ENCODE data around the gene TIMM23. TPM values are rescaled to one million over a fixed set of nuclear protein-coding genes. Genes with fewer than 3 reads are reported as not detected.
A peak's percentile ranks its signal among the peaks of the same experiment; 100 is the strongest.
"Not testable (repeated sequence)": the region's sequence is repeated elsewhere in the genome, so short reads cannot be mapped to it uniquely, and the experiment has no call there.

TIMM23 gene, protein sequence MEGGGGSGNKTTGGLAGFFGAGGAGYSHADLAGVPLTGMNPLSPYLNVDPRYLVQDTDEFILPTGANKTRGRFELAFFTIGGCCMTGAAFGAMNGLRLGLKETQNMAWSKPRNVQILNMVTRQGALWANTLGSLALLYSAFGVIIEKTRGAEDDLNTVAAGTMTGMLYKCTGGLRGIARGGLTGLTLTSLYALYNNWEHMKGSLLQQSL
- 55.0 and 58.8 TPM in 2 replicates for total RNA-seq
- polyA plus RNA-seq, result 130 and 145 TPM in 2 replicates
- polyA plus RNA-seq (2012), result 95.8 and 115 TPM in 2 replicates
- polyA minus RNA-seq (ENCODE audit: low replicate concordance), result 16.8 and 18.3 TPM in 2 replicates

DNA sequence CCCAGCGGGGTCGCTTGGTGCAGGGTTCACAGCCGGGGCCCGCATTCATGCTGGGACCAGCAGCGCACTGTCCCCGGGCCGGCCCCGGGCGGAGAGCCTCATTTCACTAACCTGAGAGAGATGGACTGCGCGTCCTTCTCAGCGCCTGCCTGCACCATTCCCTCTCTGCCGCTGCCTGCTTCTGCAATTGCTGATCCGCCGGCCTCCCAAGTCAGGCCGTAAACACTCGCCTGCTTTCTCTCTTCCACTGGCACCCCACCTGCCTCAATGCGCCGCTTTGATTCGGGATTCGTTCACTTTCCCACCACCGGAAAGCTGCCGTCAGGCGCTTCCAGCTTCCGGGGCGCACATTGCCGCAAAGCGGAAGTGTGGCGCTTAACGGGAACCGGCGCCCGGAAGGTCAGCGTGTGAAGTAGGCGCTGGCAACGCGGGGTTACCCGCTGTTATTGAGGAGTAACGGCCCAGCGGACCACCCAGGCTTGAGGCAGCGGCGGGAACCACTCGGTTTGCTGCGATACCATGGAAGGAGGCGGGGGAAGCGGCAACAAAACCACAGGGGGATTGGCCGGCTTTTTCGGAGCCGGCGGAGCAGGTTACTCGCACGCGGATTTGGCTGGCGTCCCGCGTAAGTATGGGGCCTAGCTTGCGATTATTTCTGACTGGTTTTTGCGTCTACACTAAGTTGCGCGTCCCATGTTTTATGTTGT lies at the start of gene TIMM23:
TSS of gene TIMM23 (plus strand) at position 384 of the 707 bp plus-strand sequence. CDS start at position 520, 136 bp downstream.
- Histone ChIP-seq H3K9ac (ENCODE audit: insufficient read depth, low read length) (peak within 1 kb of the TSS; percentile 68), H3K27ac (ENCODE audit: insufficient read depth, low read length) (peak within 1 kb of the TSS; percentile 80), H3K4me2 (ENCODE audit: extremely low read depth, insufficient read depth, low read length) (peak within 1 kb of the TSS; percentile 80), H3K4me3 (replicated peaks in 1 of 4; ENCODE audit: control extremely low read depth in 1 of 4, insufficient read depth in 1 of 4, low read depth in 3 of 4, low read length in 4 of 4) (peak within 1 kb of the TSS; percentile 50 to 93 (median 69)), H3K79me2 (ENCODE audit: control insufficient read depth, insufficient read depth, low read length) (peaks cover 49% of the 10 kb centered on the region), H2AFZ (ENCODE audit: low read length) (peak within 1 kb of the TSS; percentile 83)
- DNase-seq (ENCODE audit: low read depth in 2 of 2), result peak; percentile 85 to 88
- not testable (repeated sequence) for H3K36me3 ChIP-seq (ENCODE audit: control insufficient read depth, insufficient read depth, low read length); H3K4me1 ChIP-seq (ENCODE audit: control insufficient read depth, extremely low read depth, insufficient read depth, low read length); H4K20me1 ChIP-seq (ENCODE audit: control insufficient read depth, extremely low read depth, insufficient read depth, low read length); H3K9me3 ChIP-seq (ENCODE audit: control insufficient read depth, insufficient read depth, low read depth, low read length); H3K27me3 ChIP-seq (ENCODE audit: control insufficient read depth, insufficient read depth, low read length)

DNA sequence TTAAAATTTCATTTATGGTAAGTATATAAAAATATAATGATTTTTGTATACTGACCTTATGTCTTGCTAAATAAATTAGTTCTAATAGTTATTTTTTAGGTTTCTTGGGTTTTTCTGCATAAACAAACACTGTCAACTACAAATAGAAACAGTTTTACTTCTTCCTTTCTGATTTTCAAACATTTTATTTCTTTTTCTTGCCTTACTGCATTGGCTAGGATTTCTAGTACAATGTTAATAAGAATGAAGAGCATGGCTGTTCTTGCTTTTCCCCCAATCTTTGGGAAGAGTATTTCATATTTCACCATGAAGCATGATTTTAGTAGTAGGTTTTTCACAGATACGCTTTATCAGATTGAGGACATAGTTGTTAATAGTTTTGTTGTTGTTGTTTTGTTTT lies 45.5 kb upstream of the TIMM23 start:
- not testable (repeated sequence) for H3K4me3 ChIP-seq (replicated peaks in 1 of 4; ENCODE audit: control extremely low read depth in 1 of 4, insufficient read depth in 1 of 4, low read depth in 3 of 4, low read length in 4 of 4)

DNA sequence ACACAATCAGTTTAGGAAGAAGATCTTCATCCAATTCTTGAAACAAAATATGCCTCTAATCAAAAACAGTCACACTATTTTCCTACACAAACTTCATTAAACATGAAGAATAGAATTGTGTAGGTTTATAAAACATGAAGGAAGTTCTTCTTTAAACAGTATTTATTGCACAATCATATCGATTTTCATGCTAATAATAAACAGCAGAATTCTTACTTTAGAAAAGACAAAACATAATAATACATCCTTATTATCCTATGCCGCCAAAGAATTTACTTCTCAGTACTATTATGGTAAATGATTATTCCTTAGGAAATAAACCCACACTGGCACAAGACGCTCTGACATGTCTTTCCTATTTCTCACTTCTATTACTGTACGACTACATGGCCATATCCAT lies 41.0 kb upstream of the TIMM23 start:
- not testable (repeated sequence) for H3K9ac ChIP-seq (ENCODE audit: insufficient read depth, low read length); H3K9me3 ChIP-seq (ENCODE audit: control insufficient read depth, insufficient read depth, low read depth, low read length); H3K27ac ChIP-seq (ENCODE audit: insufficient read depth, low read length); H3K4me2 ChIP-seq (ENCODE audit: extremely low read depth, insufficient read depth, low read length); H3K4me3 ChIP-seq (replicated peaks in 1 of 4; ENCODE audit: control extremely low read depth in 1 of 4, insufficient read depth in 1 of 4, low read depth in 3 of 4, low read length in 4 of 4); H4K20me1 ChIP-seq (ENCODE audit: control insufficient read depth, extremely low read depth, insufficient read depth, low read length); H3K36me3 ChIP-seq (ENCODE audit: control insufficient read depth, insufficient read depth, low read length); H3K27me3 ChIP-seq (ENCODE audit: control insufficient read depth, insufficient read depth, low read length); H3K79me2 ChIP-seq (ENCODE audit: control insufficient read depth, insufficient read depth, low read length); H3K4me1 ChIP-seq (ENCODE audit: control insufficient read depth, extremely low read depth, insufficient read depth, low read length); H2AFZ ChIP-seq (ENCODE audit: low read length); DNase-seq (ENCODE audit: low read depth in 2 of 2)

More for the DNA sequence above, 45.5 kb upstream of the TIMM23 start:
- DNase-seq (ENCODE audit: low read depth in 2 of 2); H2AFZ ChIP-seq (ENCODE audit: low read length); H3K27ac ChIP-seq (ENCODE audit: insufficient read depth, low read length); H3K27me3 ChIP-seq (ENCODE audit: control insufficient read depth, insufficient read depth, low read length); H3K4me2 ChIP-seq (ENCODE audit: extremely low read depth, insufficient read depth, low read length); H3K36me3 ChIP-seq (ENCODE audit: control insufficient read depth, insufficient read depth, low read length); H3K79me2 ChIP-seq (ENCODE audit: control insufficient read depth, insufficient read depth, low read length); H4K20me1 ChIP-seq (ENCODE audit: control insufficient read depth, extremely low read depth, insufficient read depth, low read length); H3K9me3 ChIP-seq (ENCODE audit: control insufficient read depth, insufficient read depth, low read depth, low read length); H3K9ac ChIP-seq (ENCODE audit: insufficient read depth, low read length); H3K4me1 ChIP-seq (ENCODE audit: control insufficient read depth, extremely low read depth, insufficient read depth, low read length): not testable (repeated sequence)

DNA sequence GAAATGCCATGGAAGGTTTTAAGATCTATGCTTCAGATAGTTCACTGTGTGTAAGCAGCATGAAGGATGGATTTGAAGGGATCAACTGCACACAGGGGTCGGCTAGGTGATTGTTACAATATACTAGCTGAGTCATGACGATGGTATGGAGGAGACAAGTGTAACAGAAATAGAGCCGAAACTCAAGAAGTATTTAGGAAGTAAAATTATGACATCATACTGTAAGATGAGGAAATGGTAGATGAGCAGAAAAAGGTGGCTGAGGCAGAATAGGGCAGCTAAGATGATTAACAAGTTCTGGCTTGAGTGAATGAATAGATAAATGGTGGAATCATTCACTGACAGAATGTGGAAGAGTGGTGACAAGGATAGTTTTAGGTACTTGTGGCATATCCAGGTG lies 37.5 kb upstream of the TIMM23 start:
- not testable (repeated sequence) for H3K4me1 ChIP-seq (ENCODE audit: control insufficient read depth, extremely low read depth, insufficient read depth, low read length); DNase-seq (ENCODE audit: low read depth in 2 of 2); H3K4me3 ChIP-seq (replicated peaks in 1 of 4; ENCODE audit: control extremely low read depth in 1 of 4, insufficient read depth in 1 of 4, low read depth in 3 of 4, low read length in 4 of 4); H3K9me3 ChIP-seq (ENCODE audit: control insufficient read depth, insufficient read depth, low read depth, low read length); H3K27ac ChIP-seq (ENCODE audit: insufficient read depth, low read length); H4K20me1 ChIP-seq (ENCODE audit: control insufficient read depth, extremely low read depth, insufficient read depth, low read length); H3K9ac ChIP-seq (ENCODE audit: insufficient read depth, low read length); H3K79me2 ChIP-seq (ENCODE audit: control insufficient read depth, insufficient read depth, low read length); H3K27me3 ChIP-seq (ENCODE audit: control insufficient read depth, insufficient read depth, low read length); H3K4me2 ChIP-seq (ENCODE audit: extremely low read depth, insufficient read depth, low read length); H3K36me3 ChIP-seq (ENCODE audit: control insufficient read depth, insufficient read depth, low read length); H2AFZ ChIP-seq (ENCODE audit: low read length)

DNA sequence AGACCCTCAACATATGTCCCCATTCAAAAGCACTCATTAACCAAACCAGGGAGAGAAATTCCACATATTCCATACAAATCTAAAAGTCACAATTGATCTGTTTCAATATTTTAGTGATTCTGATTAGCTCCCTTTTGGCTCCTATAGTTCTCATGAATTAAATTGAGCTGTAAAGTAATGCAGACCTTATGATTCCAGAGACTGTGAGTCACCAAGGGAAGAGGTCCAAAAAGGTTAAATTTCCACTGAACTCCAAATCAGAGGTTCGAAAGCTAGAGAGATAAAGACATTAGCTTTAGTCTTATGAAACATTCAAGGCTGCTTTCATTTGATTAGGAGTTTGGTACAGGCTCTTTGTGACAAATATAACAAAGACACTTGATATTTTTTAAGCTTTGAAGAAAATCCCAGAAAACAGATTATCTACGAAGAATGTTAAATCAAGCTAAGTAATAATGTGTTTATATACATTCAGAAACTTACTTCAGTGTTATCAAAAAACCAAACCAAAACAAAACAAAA lies 33.1 kb upstream of the TIMM23 start:
- H3K9ac ChIP-seq (ENCODE audit: insufficient read depth, low read length); DNase-seq (ENCODE audit: low read depth in 2 of 2); H3K36me3 ChIP-seq (ENCODE audit: control insufficient read depth, insufficient read depth, low read length); H3K4me3 ChIP-seq (replicated peaks in 1 of 4; ENCODE audit: control extremely low read depth in 1 of 4, insufficient read depth in 1 of 4, low read depth in 3 of 4, low read length in 4 of 4); H3K9me3 ChIP-seq (ENCODE audit: control insufficient read depth, insufficient read depth, low read depth, low read length); H3K79me2 ChIP-seq (ENCODE audit: control insufficient read depth, insufficient read depth, low read length); H3K27me3 ChIP-seq (ENCODE audit: control insufficient read depth, insufficient read depth, low read length); H4K20me1 ChIP-seq (ENCODE audit: control insufficient read depth, extremely low read depth, insufficient read depth, low read length); H3K27ac ChIP-seq (ENCODE audit: insufficient read depth, low read length); H3K4me1 ChIP-seq (ENCODE audit: control insufficient read depth, extremely low read depth, insufficient read depth, low read length); H3K4me2 ChIP-seq (ENCODE audit: extremely low read depth, insufficient read depth, low read length); H2AFZ ChIP-seq (ENCODE audit: low read length): not testable (repeated sequence)

DNA sequence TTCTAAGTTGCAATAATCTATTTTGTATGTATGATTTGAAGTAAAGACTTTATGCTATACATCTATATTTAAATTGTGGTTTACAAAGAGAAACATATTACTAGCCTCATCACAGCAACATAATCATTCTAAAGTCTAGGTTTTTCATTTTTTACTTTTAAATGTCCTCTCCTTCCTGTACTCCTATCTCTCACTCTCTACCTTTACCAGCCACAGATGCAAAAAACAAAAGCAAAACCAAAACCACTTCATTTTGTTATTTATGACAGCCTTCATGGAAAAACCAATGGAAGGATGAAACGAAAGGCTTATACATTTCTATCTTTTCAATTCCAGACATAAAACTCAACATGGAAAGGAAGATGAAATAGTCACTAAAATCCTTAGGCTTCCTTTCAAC lies 31.1 kb upstream of the TIMM23 start:
- H3K4me1 ChIP-seq (ENCODE audit: control insufficient read depth, extremely low read depth, insufficient read depth, low read length); H3K9ac ChIP-seq (ENCODE audit: insufficient read depth, low read length); H3K4me2 ChIP-seq (ENCODE audit: extremely low read depth, insufficient read depth, low read length); H2AFZ ChIP-seq (ENCODE audit: low read length); H3K4me3 ChIP-seq (replicated peaks in 1 of 4; ENCODE audit: control extremely low read depth in 1 of 4, insufficient read depth in 1 of 4, low read depth in 3 of 4, low read length in 4 of 4); H3K36me3 ChIP-seq (ENCODE audit: control insufficient read depth, insufficient read depth, low read length); H3K9me3 ChIP-seq (ENCODE audit: control insufficient read depth, insufficient read depth, low read depth, low read length); H3K79me2 ChIP-seq (ENCODE audit: control insufficient read depth, insufficient read depth, low read length); DNase-seq (ENCODE audit: low read depth in 2 of 2); H3K27me3 ChIP-seq (ENCODE audit: control insufficient read depth, insufficient read depth, low read length); H3K27ac ChIP-seq (ENCODE audit: insufficient read depth, low read length); H4K20me1 ChIP-seq (ENCODE audit: control insufficient read depth, extremely low read depth, insufficient read depth, low read length): not testable (repeated sequence)

Measured in fibroblast of lung (primary cell).